K562 (cell line): ENCODE results near the gene GPX7. TPM values are rescaled to one million over a fixed set of nuclear protein-coding genes. Genes with fewer than 3 reads are reported as not detected.

ENCODE experiments used
- ATAC-seq: fragments of 200-7000 bp; cut with Tn5 transposase; 3 replicates; pipeline ENCODE4 v1.9.1; 2020; ENCODE audit warnings: moderate library complexity
- BruUV-seq: library from RNA; stranded (reverse); fragments of 400-500 nt; replicated peaks from 2 replicates; lab custom pipeline; 2021; lab: Mats Ljungman, UMichigan
- CTCF ChIA-PET: fragments of 300-600 bp; formaldehyde crosslinking; extraction: SDS; loops from one replicate; lab custom pipeline; 2021; ENCODE audit warnings: low intra/inter-chr PET ratio; lab: Yijun Ruan, JAX
- POLR2A ChIA-PET: fragments of 300-600, 350-650 bp; sonication (Branson Sonifier 250); formaldehyde crosslinking; extraction: SDS; loops from one replicate; lab custom pipeline; 2021; ENCODE audit warnings: antibody characterized with exemption, inconsistent platforms; lab: Yijun Ruan, JAX
- DNase-seq, 4 experiments: peaks; one replicate each; pipeline versions ENCODE4 v3.0.0 to v3.0.0-alpha.2; 2011 to 2018; ENCODE audit warnings: low spot score in 3 of 4, mixed read lengths in 3 of 4; ENCODE audit errors: extremely low read depth in 1 of 4
- FAIRE-seq: peaks from 2 replicates; lab custom pipeline; 2011; peaks lifted over from hg19 to GRCh38; lab: Jason Lieb, UNC
- H2AFZ ChIP-seq: 2 replicates; pipeline ENCODE4 v1.6.0; 2011; ENCODE audit warnings: low read depth, low read length, control low read depth, inconsistent platforms
- H3K27ac ChIP-seq: fragments of 200-600 bp; 3 replicates; pipeline ENCODE4 v1.8.0; 2011; ENCODE audit warnings: low read depth, mild to moderate bottlenecking, control low read depth, inconsistent platforms, low read length, moderate library complexity, mixed read lengths; ENCODE audit errors: extremely low read depth
- H3K27me3 ChIP-seq, 2 experiments: fragments of 300-600 bp in 1 of 2; 2 replicates in 1 of 2; 3 replicates in 1 of 2; pipeline versions ENCODE4 v1.6.0 to v1.8.0; 2011; ENCODE audit warnings: inconsistent platforms in 2 of 2, low read length in 2 of 2, mild to moderate bottlenecking in 1 of 2, mixed read lengths in 1 of 2, moderate library complexity in 1 of 2; ENCODE audit not compliant: control insufficient read depth in 2 of 2, insufficient read depth in 2 of 2
- H3K36me3 ChIP-seq: fragments of 300-600 bp; 3 replicates; pipeline ENCODE4 v1.8.0; 2011; ENCODE audit warnings: mild to moderate bottlenecking, low read length, inconsistent platforms; ENCODE audit not compliant: control insufficient read depth, insufficient read depth
- H3K4me1 ChIP-seq, 2 experiments: fragments of 200-600 bp in 1 of 2; replicated peaks in 1 of 2; 2 replicates in 1 of 2; 3 replicates in 1 of 2; pipeline versions ENCODE4 v1.5.1 to v1.8.0; 2011; ENCODE audit warnings: inconsistent platforms in 2 of 2, low read length in 2 of 2, mild to moderate bottlenecking in 1 of 2, mixed read lengths in 1 of 2, moderate library complexity in 1 of 2; ENCODE audit not compliant: control insufficient read depth in 2 of 2, insufficient read depth in 2 of 2
- H3K4me2 ChIP-seq: 2 replicates; pipeline ENCODE4 v1.6.1; 2011; ENCODE audit warnings: low read length, control low read depth, inconsistent platforms, mixed read lengths; ENCODE audit not compliant: insufficient read depth
- H3K4me3 ChIP-seq: fragments of 200-600 bp; sonication (generic), shearing (Covaris generic); 2 replicates; pipeline ENCODE4 v1.5.1; 2016; ENCODE audit warnings: control low read depth, inconsistent platforms
- H3K79me2 ChIP-seq: fragments of 200-600 bp; 3 replicates; pipeline ENCODE4 v1.8.0; 2011; ENCODE audit warnings: low read length, inconsistent platforms; ENCODE audit not compliant: control insufficient read depth, insufficient read depth
- H3K9ac ChIP-seq, 2 experiments: 2 replicates each; pipeline versions ENCODE4 v1.6.0 to v1.6.1; 2011; ENCODE audit warnings: low read depth in 2 of 2, low read length in 2 of 2, control low read depth in 1 of 2, inconsistent platforms in 1 of 2, mild to moderate bottlenecking in 1 of 2, mixed read lengths in 1 of 2; ENCODE audit not compliant: insufficient read depth in 1 of 2
- H3K9me1 ChIP-seq: one replicate; pipeline ENCODE4 v1.6.0; 2011; ENCODE audit warnings: inconsistent platforms, mild to moderate bottlenecking, low read length, moderate library complexity; ENCODE audit not compliant: control insufficient read depth, insufficient read depth
- H3K9me3 ChIP-seq: replicated peaks from 2 replicates; pipeline ENCODE4 v1.5.1; 2011; ENCODE audit warnings: low read depth, low read length, inconsistent platforms; ENCODE audit not compliant: control insufficient read depth, insufficient read depth
- H4K20me1 ChIP-seq: replicated peaks from 2 replicates; pipeline ENCODE4 v1.6.1; 2011; ENCODE audit warnings: low read length, inconsistent platforms, mixed read lengths; ENCODE audit not compliant: control insufficient read depth, insufficient read depth
- ATF6 ChIP-seq: sonication (generic); formaldehyde crosslinking; IDR thresholded peaks from 2 replicates; pipeline ENCODE4 v1.4.0; 2020; ENCODE audit warnings: mild to moderate bottlenecking, missing genetic modification reagents
- CREBBP ChIP-seq: IDR thresholded peaks from one replicate; pipeline ENCODE4 v1.6.1; 2012; ENCODE audit warnings: low read depth, mild to moderate bottlenecking, control low read depth, inconsistent platforms, low read length
- ELK3 ChIP-seq: fragments of 450-650 bp; formaldehyde crosslinking; IDR thresholded peaks from 2 replicates; pipeline ENCODE4 v1.4.0; 2020; ENCODE audit warnings: mild to moderate bottlenecking
- GATA2 ChIP-seq: sonication (generic); formaldehyde crosslinking; IDR thresholded peaks from 2 replicates; pipeline ENCODE4 v1.4.0; 2020; ENCODE audit warnings: mild to moderate bottlenecking, missing genetic modification reagents
- POLR2AphosphoS2 ChIP-seq: IDR thresholded peaks from 2 replicates; pipeline ENCODE4 v1.6.1; 2012; ENCODE audit warnings: low read length, improper control_type of control experiment
- WGBS: fragments of 100-300 bp; shearing (Covaris generic); methylation state at CpG from one replicate; pipeline ENCODE4 v1.1.6; 2016; ENCODE audit warnings: low coverage, mixed read lengths; ENCODE audit not compliant: insufficient coverage; ENCODE audit errors: missing lambda C conversion rate; 5-methylcytosine and 5-hydroxymethylcytosine counted together
- in situ Hi-C: fragments of 300-500 bp; cut with MboI; formaldehyde crosslinking; loops from 4 replicates; pipeline ENCODE4 v1.15.0; 2018; ENCODE audit warnings: inconsistent platforms, mixed read lengths
- intact Hi-C: fragments of 100-400 bp; cut with micrococcal nuclease; formaldehyde crosslinking; loops from 2 replicates; pipeline ENCODE4 v1.14.2; 2022
- polyA plus RNA-seq, 8 experiments: library from polyadenylated mRNA; depleted of rRNA in 4 of 8; stranded (reverse) in 5 of 8; unstranded in 3 of 8; fragments of >200 nt; fragmentation: Nextera tagmentation in 2 of 8; fragmentation: Illumina TruSeq in 1 of 8; extraction: Ambion mirVana in 2 of 8; extraction: Trizol in 1 of 8; gene quantifications; 2 replicates each; pipeline versions ENCODE4 v1.2.1 to v1.2.3, GENCODE V29; 2011 to 2014; ENCODE audit warnings: inconsistent platforms in 1 of 8, missing spikeins in 1 of 8
- total RNA-seq, 7 experiments: library from RNA; depleted of rRNA in 6 of 7; stranded (reverse); fragments of >200 nt in 6 of 7; fragmentation: Illumina TruSeq in 2 of 7; extraction: Trizol in 2 of 7; gene quantifications; 2 replicates each; pipeline versions ENCODE4 v1.2.1 to v1.2.3, GENCODE V29; 2011 to 2021; ENCODE audit warnings: low replicate concordance in 1 of 7

Gene GPX7
- total and polyA plus RNA-seq, 9 of the 15 experiments (the other 6 are each of a cell fraction or from before 2014, with no cell fraction given), result 0.08 TPM; not detected in 8

GRCh38 chr1:52556641-52557360, 45.4 kb upstream of the GPX7 start:
- intact Hi-C loops, result no loop called here
- peaks cover 7% of the 10 kb centered on the region for H4K20me1 ChIP-seq
- in situ Hi-C loops, result no loop called here
- no peak for TF ChIP-seq CREBBP
- TF ChIP-seq ELK3 (CRISPR knock-in tag), result no peak
- TF ChIP-seq GATA2 (CRISPR knock-in tag), result no peak
- no peak for TF ChIP-seq ATF6 (CRISPR knock-in tag)
- TF ChIP-seq POLR2AphosphoS2, result no peak
- no peaks in the 10 kb centered on the region for H3K9me3 ChIP-seq
- H2AFZ ChIP-seq, result no peak overlapping the region
- ChIA-PET POLR2A (interaction anchor here (0.5 to 2.6 kb wide), 2 partner anchors 10 to 63 kb away, joined by 4 to 15 read pairs; no protein-coding TSS in a partner anchor), CTCF (no interaction called here)
- peaks cover 10% of the 10 kb centered on the region for H3K79me2 ChIP-seq
- no peak for FAIRE-seq
- 37% methylated on average over 4 of the region's 4 CpGs for WGBS
- H3K27ac ChIP-seq, result no peak overlapping the region
- no peak for DNase-seq
- ATAC-seq, result no peak
- no peaks in the 10 kb centered on the region for H3K36me3 ChIP-seq
- peaks cover 5 to 12% of the 10 kb centered on the region in 2 experiments; a peak in 3 of 5 replicates for H3K4me1 ChIP-seq
- no peak overlapping the region for H3K4me2 ChIP-seq
- H3K9ac ChIP-seq, result no peak overlapping the region
- H3K4me3 ChIP-seq, result no peak overlapping the region
- no peaks in the 10 kb centered on the region for H3K27me3 ChIP-seq
- BruUV-seq, result no TSS peak
- no peaks in the 10 kb centered on the region for H3K9me1 ChIP-seq
